GM21717 (cell line): ENCODE measurements around the gene INSRR.

ENCODE experiments used
- ATAC-seq: cut with Tn5 transposase; IDR thresholded peaks from one replicate; pipeline ENCODE4 v1.9.1; 2021; ENCODE audit warnings: mild to moderate bottlenecking, moderate library complexity; ENCODE audit not compliant: unreplicated experiment

INSRR gene

DNA sequence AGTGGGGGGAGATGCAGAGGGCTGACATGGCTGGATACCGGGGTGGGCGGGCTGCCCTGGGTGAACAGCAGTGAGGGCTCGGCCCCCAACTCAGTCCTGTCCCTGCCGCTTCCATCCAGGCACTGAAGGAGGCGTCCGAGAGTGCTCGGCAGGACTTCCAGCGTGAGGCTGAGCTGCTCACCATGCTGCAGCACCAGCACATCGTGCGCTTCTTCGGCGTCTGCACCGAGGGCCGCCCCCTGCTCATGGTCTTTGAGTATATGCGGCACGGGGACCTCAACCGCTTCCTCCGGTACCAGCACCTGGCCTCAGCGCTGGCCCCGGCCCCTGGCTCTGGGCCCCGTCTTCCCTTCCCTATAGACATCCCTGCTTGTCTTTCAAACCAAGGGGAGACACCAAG lies 17.4 kb upstream of the INSRR start:
- no peak for ATAC-seq

DNA sequence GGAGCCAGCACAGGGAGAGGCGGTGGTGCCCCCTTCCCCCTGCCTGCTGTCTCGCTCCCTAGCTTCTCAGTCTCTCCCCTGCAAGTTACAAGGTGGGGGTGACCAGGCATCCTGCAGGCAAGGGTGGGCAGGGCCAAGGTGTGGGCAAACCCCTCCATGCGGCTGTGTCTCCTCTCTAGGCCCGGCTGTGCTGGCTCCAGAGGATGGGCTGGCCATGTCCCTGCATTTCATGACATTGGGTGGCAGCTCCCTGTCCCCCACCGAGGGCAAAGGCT lies 16.4 kb upstream of the INSRR start:
- no peak for ATAC-seq

DNA sequence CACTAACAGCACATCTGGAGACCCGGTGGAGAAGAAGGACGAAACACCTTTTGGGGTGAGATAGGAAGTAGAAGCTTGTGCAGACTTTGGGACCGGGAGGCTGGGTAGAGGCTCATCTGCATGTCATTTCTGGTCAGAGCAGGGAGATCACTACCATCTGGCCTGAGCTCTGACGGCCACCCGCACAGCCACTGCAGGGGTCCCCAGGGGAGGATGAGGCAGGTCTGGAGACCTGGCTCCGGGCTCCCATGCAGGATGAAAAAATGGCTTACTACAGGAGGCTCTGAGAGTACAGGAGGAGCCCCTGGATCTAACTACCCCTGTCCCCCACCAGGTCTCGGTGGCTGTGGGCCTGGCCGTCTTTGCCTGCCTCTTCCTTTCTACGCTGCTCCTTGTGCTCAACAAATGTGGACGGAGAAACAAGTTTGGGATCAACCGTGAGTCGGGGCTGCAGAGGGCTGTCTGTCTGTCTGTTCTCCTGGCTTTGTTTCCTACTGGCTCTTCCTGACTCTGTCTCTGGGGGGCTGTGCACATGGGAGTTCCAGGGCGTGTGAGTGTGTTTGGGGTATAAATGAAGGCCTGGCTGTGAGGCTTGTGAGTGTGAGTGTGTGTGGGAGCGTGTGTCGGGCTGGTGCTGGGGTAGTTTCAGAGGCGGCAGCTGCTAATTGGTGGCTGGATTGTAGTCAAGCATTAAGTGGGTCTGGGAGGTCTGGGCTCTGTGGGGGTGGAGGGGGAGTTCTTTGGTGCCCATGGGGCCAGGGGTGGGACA lies 15.8 kb upstream of the INSRR start:
- no peak for ATAC-seq

DNA sequence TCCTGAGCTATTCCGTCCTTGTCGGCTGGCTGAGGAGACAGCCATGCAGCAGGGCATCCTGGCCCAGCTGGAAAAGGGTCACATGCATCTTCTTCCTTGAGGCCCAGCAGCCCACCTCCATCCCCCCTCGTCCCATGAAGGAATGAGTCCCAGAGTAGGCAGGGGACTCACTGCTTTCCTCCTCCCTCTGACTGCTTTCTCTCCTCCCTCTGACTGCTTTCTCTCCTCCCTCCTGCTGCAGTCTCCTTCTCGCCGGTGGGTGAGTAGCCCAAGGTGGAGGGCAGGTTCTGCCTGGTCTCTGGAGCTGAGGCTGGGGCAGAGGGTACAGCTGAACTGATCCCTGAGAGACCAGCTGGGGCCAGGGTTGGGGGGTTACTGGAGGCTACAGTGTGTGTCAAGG lies 15.2 kb upstream of the INSRR start:
- no peak for ATAC-seq

DNA sequence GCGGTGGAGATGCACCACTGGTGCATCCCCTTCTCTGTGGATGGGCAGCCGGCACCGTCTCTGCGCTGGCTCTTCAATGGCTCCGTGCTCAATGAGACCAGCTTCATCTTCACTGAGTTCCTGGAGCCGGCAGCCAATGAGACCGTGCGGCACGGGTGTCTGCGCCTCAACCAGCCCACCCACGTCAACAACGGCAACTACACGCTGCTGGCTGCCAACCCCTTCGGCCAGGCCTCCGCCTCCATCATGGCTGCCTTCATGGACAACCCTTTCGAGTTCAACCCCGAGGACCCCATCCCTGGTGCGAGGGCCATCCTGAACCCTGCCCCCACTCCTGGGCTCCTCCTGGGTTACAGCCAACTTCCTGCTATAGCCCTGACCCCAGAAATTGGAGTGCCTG lies 14.7 kb upstream of the INSRR start:
- no peak for ATAC-seq

DNA sequence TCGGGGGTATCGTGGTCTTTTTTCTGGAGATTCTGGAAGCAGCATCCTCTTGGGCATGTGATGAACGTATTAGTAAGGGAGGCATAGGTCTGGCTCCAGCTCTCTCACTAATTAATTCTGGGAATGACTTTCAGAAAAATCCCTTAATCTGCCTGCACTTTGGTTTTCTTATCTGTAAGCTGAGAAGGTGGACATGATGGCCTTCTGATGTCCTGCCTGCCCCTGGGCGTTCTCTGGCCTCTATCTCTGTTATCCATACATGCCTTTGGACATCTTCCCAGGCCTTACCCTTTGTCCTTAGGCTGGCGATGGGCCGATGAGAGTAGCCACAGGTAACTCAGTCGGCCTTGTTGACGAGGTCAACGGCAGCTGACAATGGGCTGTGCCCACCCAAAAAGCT lies 10.5 kb upstream of the INSRR start:
- no peak for ATAC-seq

DNA sequence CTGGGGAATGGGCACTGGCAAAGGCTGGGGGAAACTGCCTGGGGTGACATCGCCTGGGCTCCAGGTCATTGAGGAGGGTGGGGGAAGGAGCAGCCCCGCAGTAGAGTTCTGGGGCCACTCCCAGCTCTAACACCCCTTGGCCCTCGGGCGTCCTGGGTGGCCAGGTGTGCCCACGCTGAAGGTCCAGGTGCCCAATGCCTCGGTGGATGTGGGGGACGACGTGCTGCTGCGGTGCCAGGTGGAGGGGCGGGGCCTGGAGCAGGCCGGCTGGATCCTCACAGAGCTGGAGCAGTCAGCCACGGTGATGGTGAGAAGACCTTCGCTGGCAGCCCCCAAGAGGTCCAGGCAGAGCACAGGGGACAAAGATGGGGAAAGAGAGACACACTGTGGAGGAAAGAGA lies 9.4 kb upstream of the INSRR start:
- no peak for ATAC-seq

DNA sequence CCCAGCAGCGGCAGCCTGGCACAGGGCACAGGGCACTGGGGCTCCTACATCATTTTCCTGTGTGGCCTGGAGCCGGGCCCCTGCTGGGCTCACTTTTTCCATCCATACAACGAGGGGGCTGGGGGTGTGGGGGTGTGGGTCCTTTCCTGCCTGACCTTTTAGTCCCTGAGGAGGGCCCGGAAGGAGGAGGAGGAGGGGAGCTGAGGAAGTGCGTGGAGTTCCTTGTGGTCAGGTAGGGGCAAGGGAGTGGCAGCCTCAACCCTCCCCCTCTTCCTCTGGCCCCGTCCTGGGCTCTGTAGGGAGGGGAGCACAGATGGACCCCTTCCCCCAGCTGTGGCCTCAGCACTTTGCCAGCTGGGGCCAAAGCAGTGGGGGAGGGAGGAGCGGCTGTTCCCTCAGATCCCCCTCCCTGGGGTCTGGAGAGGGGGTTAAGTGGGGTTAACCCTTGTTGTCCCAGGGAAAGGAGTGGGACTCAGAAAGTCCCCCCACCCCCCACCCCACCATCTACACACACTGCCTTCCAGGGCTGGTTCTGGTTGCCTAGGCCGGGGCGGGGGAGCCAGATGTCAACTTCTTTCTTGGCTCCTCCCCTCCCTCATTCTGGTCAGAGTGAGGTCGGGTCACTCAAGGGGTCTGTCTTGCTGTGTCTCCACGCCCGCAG lies 7.5 kb upstream of the INSRR start:
- no peak for ATAC-seq

DNA sequence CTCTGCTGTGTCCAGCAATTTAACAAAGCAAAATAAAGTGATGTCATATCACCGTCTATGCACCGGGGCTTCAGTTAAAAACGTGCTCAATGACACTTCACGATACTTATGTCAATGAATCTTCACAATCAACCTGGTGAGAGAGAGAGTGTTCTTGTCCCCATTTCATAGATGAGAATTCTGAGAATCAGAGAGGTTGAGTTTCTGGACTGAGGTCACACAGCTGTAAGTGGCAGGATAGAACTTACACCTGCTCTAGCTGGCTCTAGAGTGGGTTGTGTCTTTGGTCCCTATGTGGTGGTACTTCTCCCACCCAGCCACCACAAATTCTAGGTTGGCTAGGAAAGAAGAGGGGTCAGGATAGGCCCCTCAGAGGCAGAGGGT lies 6.9 kb upstream of the INSRR start:
- no peak for ATAC-seq

DNA sequence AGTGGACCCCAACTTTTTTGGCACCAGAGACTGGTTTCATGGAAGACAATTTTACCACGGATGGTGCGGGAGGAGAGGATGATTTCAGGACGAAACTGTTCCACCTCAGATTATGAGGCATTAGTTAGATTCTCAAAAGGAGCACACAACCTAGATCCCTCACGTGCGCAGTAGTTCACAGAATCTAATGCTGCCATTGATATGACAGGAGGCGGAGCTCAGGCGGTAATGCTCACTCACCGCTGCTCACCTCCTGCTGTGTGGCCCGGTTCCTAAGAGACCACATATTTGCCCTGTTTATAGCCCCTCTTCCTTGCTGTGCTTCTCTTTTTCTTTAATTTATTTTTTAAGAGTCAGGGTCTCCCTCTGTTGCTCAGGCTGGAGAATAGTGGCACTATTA lies 6.3 kb upstream of the INSRR start:
- no peak for ATAC-seq

DNA sequence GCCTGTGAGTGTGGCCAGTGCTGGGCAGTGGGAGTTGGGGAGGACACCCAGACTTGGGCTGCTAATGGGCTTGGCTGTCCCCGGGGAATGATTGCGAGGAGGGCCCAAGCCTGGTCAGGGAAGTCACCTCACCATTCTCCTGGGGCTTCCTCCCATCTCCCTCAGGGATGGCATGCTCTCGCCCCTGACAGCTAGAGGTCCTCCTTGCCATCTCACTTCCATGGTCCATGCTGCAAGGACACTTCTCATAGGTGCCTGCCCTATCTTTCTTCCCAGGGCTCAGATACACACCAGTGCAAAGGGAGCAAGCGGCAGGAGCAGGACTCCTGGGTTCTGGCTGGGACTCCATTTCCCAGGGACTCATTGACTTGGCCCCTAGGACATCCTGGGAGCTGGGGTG lies 5.9 kb upstream of the INSRR start:
- no peak for ATAC-seq

DNA sequence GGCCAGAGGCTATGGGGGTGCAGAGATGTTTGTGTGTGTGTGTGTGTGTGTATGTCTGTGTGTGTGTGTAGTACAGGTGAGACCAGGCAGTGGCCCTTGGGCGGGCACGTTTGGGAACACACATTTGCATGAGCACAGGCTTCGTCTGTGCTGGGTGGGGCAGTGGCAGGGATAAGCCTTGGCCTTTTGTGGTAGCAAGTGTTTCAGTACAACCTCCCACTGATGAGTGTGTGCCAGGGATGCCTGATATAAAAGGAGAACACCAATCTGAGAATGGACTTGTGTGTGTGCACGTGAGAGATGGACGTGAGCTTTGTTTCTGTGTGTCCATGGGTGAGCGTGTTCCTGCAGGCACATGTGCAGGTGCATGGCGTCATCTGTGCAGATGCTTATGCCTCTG lies 4.7 kb upstream of the INSRR start:
- ATAC-seq, result no peak

DNA sequence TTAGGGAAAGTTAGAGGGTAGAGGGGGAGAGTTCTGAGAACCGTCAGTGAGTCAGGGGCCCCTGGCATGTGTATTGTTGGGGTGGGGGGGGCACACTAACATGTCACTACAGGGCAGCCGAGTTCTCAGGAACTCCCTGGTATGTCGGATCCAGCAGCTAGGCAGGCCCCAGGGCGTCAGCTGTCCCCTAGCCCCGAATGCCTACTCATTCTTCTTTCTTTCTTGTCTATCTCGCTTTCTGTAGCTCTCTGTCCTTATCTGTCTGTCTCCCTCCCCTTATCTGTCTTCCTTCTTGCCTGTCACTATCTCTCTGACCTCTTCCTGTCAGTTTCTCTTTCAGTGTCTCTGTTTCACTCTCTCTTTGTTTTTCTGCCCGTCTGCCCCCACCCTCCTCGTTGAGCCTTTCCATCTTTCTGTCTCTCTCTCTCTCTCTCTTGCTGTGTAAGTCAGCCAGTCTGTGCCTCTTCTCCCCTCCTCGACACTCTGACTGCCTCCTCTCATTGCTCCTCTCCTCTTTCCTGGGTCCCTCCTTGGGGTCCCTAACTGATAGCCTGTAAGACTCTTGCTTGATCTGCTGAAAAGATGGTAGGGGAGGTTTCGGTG lies 4.2 kb upstream of the INSRR start:
- no peak for ATAC-seq

DNA sequence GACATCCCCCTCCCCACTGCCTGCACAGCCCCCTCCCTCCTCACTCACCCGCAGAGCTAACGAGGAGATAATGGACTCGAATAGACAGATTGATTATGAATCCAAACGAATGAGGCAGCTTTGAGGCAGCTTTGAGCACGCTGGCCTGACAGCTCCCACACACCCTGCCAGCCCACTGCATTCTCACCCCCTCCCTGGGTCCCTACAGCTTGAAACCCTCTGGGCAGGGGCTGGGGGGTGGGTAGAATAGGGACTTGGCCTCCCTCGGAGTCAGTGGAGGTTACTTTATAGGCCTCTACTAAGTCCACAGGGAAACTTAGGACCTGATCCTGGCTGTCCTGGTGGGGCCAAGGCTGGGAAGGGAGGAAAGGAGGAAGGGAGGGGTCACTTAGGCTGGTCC lies 3.7 kb upstream of the INSRR start:
- no peak for ATAC-seq

DNA sequence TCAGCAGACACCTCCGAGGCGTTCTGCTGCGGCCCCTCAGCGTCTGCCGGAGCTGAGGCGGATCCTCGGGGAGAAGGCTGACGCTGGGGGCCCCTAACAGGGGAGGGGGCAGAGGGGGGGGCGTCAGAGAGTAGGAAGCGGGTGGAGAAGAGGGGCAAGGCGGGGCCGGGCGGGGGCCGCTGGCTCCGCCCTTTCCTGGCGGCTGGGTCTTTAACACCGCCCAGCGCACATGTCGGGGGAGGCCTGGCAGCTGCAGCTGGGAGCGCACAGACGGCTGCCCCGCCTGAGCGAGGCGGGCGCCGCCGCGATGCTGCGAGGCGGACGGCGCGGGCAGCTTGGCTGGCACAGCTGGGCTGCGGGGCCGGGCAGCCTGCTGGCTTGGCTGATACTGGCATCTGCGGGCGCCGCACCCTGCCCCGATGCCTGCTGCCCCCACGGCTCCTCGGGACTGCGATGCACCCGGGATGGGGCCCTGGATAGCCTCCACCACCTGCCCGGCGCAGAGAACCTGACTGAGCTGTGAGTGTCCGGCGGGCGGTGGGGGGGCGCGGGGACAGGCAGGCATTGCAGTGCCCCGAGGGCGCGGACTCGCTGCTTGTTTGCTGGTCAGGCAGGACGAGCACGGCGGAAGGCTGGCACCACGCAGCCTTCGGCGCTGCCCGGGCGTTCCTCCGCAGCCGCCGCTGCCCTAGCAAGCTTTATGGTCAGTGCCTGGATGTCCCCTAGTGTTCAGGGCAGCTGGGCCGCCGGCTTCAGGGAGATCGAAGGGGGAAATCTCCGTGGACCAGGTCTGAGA lies 1.9 kb upstream of the INSRR start, which contains the start of gene NTRK1:
Gene NTRK1, plus strand, starts transcription at position 238 of the 796 bp plus-strand sequence. Its CDS starts 70 bp downstream, at position 308.
- ATAC-seq, result no peak

DNA sequence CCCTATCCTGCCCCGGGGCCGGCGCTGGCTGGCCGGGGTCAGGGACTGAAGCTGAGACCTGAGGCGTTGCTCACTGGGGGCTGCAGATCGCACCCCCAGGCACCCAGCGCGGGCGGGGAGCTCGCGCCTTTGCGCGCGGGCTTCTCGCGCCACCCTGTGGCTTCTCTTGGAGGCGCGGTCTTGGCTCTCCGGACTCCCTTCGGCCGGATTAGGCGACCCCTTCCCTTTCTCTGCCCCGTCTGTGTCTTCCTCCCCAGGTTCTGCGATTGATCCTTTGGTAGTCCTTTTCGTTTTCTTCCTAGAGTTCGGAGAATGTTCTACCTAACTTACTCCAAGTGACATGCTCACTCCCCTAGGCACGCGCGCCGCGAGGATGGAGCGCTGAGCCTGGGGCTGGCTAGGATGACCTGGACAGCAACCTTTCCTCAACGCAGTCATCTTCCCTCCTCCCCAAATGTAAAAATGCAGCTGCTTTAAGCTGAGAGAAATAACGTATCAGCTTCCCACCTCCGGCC lies 1.3 kb upstream of the INSRR start:
- ATAC-seq, result no peak

DNA sequence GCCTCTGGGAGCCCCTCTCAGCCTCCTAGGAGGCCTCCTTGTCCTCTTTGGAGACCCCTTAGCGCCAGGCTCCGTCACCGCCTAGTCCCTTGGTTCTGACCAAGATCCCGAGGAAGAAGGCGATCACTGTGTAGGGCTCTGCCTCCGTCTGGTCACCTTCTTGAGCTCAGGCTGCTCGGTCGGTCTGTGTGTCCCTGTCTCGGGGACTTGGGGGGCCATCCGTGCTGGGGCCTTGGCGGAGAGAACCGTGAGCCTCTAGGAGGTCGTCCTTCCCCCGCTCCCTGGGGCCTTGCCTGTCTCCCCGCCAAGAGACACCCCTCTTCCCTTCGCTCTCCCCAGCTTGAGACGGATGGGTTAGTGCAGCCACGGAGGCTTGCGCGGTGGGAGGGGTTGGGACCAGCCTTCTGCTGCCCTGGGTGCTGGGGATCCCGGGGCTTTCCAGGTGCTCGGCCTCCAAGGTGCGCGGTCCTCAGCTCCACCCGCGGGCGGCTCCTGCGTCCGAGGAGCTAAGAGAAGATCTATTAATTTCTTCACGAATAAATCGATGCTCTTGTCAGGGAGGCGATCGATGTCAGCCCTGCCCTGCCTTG lies 701 bp upstream of the INSRR start:
- no peak for ATAC-seq

DNA sequence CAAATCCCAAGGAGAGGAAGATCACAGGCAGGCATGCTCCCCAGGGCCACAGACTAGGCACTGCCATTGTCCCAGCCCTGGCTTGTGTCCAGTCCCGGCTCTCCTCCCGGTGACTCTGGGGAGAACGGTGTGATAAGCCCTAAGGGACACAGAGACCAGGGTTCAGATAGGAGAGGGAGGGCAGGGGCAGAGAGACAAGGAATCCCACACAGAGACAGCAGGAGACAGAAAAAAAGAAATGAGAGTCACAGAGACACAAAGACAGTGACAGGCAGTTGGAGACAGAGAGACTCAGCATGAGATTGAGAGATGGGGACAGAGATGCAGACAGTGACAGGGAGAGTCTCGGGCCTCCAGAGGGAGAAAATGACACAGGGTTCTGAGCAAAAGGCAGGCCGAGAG lies 361 bp downstream of the INSRR start:
- no peak for ATAC-seq

DNA sequence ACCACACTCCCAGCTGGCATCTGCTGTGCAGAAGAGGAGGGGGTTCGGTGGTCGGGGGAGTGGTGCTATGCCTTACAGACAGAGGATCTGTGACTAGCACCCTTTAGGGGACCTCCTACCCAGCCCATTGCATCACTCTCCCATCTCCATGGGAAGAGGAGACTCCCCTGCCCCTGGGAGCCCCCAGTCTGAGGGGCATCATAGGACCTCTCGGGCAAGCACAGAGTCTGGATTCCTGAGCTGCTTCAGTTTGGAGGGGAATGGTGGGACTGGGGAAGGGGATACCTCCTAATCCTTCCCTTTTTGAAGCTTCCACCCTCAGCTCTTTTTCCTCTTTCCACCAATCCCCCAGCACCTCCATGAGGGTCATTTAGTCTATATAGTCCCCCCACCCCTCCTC lies 1.4 kb downstream of the INSRR start:
- ATAC-seq, result no peak

DNA sequence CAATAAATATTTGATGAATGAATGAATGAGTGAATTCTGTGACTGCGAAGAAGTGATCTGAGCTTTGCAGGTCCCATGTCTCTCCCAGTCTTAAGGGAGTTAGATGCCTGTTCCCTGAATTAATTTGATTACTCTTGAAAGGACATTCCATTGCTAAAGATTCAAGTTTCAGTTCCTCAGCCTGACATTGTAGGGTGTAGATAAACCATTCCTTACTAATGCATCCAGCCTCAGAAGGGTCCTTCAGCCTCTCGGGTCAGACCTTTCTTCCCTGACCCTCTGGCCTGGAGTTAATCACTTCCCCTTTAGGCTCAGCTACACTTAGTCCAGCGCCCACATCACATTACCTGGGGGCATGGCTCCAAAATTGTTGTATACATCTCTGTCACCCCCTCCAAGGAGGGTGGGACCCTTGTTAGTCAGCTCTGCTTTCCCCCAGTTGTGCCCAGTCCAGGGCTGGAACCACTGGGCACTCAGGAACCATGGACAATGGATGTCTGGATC lies 2.6 kb downstream of the INSRR start:
- no peak for ATAC-seq

DNA sequence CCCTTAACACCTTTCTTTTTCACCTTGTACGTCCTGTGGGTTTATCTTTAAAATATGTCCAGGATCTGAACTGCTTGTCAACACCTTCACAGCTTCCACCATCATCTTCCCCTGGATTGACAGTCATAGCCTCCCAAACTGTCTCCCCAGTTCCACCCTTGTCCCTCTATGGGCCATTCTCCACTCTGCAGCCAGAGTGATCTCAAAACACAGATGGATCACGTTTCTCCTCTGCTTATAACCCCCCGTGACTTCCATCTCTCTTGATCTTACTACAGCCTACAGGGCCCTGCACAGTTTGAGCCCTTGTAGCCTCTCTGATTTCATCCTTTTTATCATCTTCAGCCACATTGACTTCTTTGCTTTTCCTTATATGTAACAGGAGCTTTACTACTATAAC lies 4.3 kb downstream of the INSRR start:
- no peak for ATAC-seq
